Measurements from ENCODE around the gene SIDT2.

GRCh38 chr11:117232911-117233409, 54.4 kb downstream of the SIDT2 start:
- TF ChIP-seq, protein P1, sequence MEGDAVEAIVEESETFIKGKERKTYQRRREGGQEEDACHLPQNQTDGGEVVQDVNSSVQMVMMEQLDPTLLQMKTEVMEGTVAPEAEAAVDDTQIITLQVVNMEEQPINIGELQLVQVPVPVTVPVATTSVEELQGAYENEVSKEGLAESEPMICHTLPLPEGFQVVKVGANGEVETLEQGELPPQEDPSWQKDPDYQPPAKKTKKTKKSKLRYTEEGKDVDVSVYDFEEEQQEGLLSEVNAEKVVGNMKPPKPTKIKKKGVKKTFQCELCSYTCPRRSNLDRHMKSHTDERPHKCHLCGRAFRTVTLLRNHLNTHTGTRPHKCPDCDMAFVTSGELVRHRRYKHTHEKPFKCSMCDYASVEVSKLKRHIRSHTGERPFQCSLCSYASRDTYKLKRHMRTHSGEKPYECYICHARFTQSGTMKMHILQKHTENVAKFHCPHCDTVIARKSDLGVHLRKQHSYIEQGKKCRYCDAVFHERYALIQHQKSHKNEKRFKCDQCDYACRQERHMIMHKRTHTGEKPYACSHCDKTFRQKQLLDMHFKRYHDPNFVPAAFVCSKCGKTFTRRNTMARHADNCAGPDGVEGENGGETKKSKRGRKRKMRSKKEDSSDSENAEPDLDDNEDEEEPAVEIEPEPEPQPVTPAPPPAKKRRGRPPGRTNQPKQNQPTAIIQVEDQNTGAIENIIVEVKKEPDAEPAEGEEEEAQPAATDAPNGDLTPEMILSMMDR (conservative IDR thresholded peaks at IDR 0.05) = no peak
- no peak for TF ChIP-seq EZH2 (IDR thresholded peaks at IDR 0.05; ENCODE audit: low read depth)
